GM23248 (cell line): Measurements from ENCODE around the gene ZNF367. TPM values are rescaled to one million over a fixed set of nuclear protein-coding genes. Genes with fewer than 3 reads are reported as not detected.

Experiments used
- DNase-seq: peaks from one replicate; pipeline ENCODE4 v3.0.0-alpha.2; 2015
- H2AFZ ChIP-seq: fragments of 200-600 bp; sonication (generic); 2 replicates; pipeline ENCODE4 v1.6.1; 2016; ENCODE audit warnings: antibody characterized with exemption
- H3F3A ChIP-seq: fragments of 200-600 bp; sonication (generic); 2 replicates; pipeline ENCODE4 v1.6.1; 2016; ENCODE audit warnings: mild to moderate bottlenecking, antibody characterized with exemption, mixed run types; ENCODE audit not compliant: insufficient read depth
- H3K27ac ChIP-seq: fragments of 200-600 bp; sonication (generic); 2 replicates; pipeline ENCODE4 v1.5.1; 2016; ENCODE audit warnings: mild to moderate bottlenecking
- H3K27me3 ChIP-seq: fragments of 200-600 bp; sonication (generic); replicated peaks from 2 replicates; pipeline ENCODE4 v1.6.1; 2016; ENCODE audit warnings: mild to moderate bottlenecking; ENCODE audit not compliant: insufficient read depth
- H3K36me3 ChIP-seq: fragments of 200-600 bp; sonication (generic); 2 replicates; pipeline ENCODE4 v1.6.1; 2016; ENCODE audit warnings: low read depth, mild to moderate bottlenecking
- H3K4me1 ChIP-seq: fragments of 200-600 bp; sonication (generic); 2 replicates; pipeline ENCODE4 v1.6.1; 2016; ENCODE audit warnings: mild to moderate bottlenecking; ENCODE audit not compliant: insufficient read depth
- H3K4me2 ChIP-seq: fragments of 200-600 bp; sonication (generic); one replicate; pipeline ENCODE4 v1.6.1; 2016; ENCODE audit warnings: mild to moderate bottlenecking; ENCODE audit not compliant: unreplicated experiment
- H3K4me3 ChIP-seq: fragments of 200-600 bp; sonication (generic); 2 replicates; pipeline ENCODE4 v1.5.1; 2016; ENCODE audit warnings: mild to moderate bottlenecking
- H3K79me2 ChIP-seq: fragments of 200-600 bp; sonication (generic); 2 replicates; pipeline ENCODE4 v1.6.1; 2016; ENCODE audit warnings: mild to moderate bottlenecking; ENCODE audit not compliant: insufficient read depth
- H3K9ac ChIP-seq: fragments of 200-600 bp; sonication (generic); 2 replicates; pipeline ENCODE4 v1.6.1; 2016; ENCODE audit warnings: mild to moderate bottlenecking
- H3K9me2 ChIP-seq: fragments of 200-600 bp; sonication (generic); 2 replicates; pipeline ENCODE4 v1.6.1; 2016; ENCODE audit warnings: mixed run types, mild to moderate bottlenecking, moderate library complexity; ENCODE audit not compliant: insufficient read depth
- H3K9me3 ChIP-seq: fragments of 200-600 bp; sonication (generic); one replicate; pipeline ENCODE4 v1.6.1; 2017; ENCODE audit warnings: low read depth
- H4K20me1 ChIP-seq: fragments of 200-600 bp; sonication (generic); 2 replicates; pipeline ENCODE4 v1.6.0; 2016; ENCODE audit not compliant: insufficient read depth
- EZH2 ChIP-seq: fragments of 200-600 bp; sonication (generic); IDR thresholded peaks from 2 replicates; pipeline ENCODE4 v1.6.1; 2018; ENCODE audit warnings: antibody characterized with exemption, mild to moderate bottlenecking; ENCODE audit not compliant: insufficient read depth, poor library complexity, severe bottlenecking
- EZH2phosphoT487 ChIP-seq: fragments of 200-600 bp; sonication (generic); IDR thresholded peaks from 2 replicates; pipeline ENCODE4 v1.6.1; 2018; ENCODE audit warnings: antibody characterized with exemption, moderate library complexity, mild to moderate bottlenecking, low read depth; ENCODE audit not compliant: insufficient read depth
- WGBS, 2 experiments: methylation state at CpG; one replicate each; pipeline ENCODE4 v1.1.6; 2015 to 2017; ENCODE audit warnings: low lambda C conversion rate in 2 of 2, low coverage in 1 of 2; ENCODE audit errors: missing lambda C conversion rate in 2 of 2; 5-methylcytosine and 5-hydroxymethylcytosine counted together
- in situ Hi-C: fragments of 300-500 bp; cut with MboI; formaldehyde crosslinking; loops from 2 replicates; pipeline ENCODE4 v1.15.0; 2020
- polyA plus RNA-seq: library from polyadenylated mRNA; unstranded; fragments of >200 nt; fragmentation: Nextera tagmentation; extraction: Ambion mirVana; gene quantifications from 2 replicates; pipeline ENCODE4 v1.2.1, GENCODE V29; 2016
- total RNA-seq: library from RNA; depleted of rRNA; stranded (reverse); fragments of >200 nt; shearing (Covaris generic); gene quantifications from 2 replicates; pipeline ENCODE4 v1.2.3, GENCODE V29; 2014; rRNA removed

The ZNF367 gene
- total and polyA plus RNA-seq, 2 experiments from 2014 or later = 2.1 to 9.3 TPM

DNA sequence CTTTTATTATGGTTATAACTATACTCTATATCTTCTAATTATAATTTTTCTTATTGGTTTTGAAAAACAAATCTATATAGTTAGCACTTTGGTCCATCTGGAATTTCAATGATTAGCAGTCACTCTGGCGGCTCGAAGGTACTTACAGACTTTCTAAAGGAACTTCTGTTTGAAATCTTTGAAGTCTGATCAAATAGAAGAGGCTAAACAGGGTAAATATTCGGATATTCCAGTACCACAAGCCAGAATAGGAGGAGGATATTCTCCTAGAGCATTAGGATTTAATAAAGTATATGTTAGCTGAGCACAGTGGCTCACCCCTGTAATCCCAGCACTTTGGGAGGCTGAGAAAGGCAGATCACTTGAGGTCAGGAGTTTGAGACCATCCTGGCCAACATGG, 77.5 kb downstream of the ZNF367 start:
- in situ Hi-C loops = no loop called here
- no peak overlapping the region for H3K27ac ChIP-seq
- H3F3A ChIP-seq = peaks cover 41% of the 10 kb centered on the region
- no peak overlapping the region for H3K4me3 ChIP-seq
- TF ChIP-seq EZH2phosphoT487 (no peak), EZH2 (no peak)
- no peak overlapping the region for H3K9ac ChIP-seq
- H3K9me2 ChIP-seq = no peaks in the 10 kb centered on the region
- peaks cover 18% of the 10 kb centered on the region; the same call in 1 of the 2 replicates for H3K27me3 ChIP-seq
- H3K36me3 ChIP-seq = 0 out of 2 replicates have a peak, but pooled peaks cover 5% of the 10 kb centered on the region
- WGBS, 2 experiments = 94 to 98% methylated on average over 3 of the region's 3 CpGs
- H3K79me2 ChIP-seq = no peaks in the 10 kb centered on the region
- no peak overlapping the region for H3K4me2 ChIP-seq
- H3K9me3 ChIP-seq = no peaks in the 10 kb centered on the region
- H3K4me1 ChIP-seq = peaks cover 24% of the 10 kb centered on the region
- no peak for DNase-seq
- H4K20me1 ChIP-seq = no peaks in the 10 kb centered on the region
- no peak overlapping the region for H2AFZ ChIP-seq

DNA sequence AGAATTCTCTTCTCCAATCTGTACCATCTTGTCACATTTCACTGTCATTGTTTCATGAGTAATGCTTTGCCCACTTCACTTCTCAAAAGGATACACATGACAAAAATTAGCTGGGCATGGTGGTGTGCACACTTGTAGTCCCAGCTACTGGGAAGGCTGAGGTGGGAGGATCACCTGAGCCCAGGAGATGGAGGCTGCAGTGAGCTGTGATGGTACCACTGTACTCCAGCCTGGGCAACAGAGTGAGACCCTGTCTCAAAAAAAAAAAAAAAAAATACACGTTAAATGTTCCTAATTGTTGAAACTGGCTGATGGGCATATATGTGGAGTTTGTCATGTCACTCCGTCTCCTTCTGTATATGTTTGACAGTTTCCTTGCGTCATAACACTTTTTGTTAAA, 79.9 kb downstream of the ZNF367 start:
- no peak for TF ChIP-seq EZH2phosphoT487
- no peak for TF ChIP-seq EZH2
- no peak for DNase-seq
- Histone ChIP-seq H2AFZ (no peak overlapping the region), H3K4me2 (no peak overlapping the region), H3K27me3 (peaks cover 18% of the 10 kb centered on the region), H3K9ac (no peak overlapping the region), H3K9me3 (no peaks in the 10 kb centered on the region), H3F3A (peaks cover 22% of the 10 kb centered on the region), H3K4me3 (no peak overlapping the region), H3K4me1 (peaks cover 14% of the 10 kb centered on the region), H3K36me3 (peaks cover 5% of the 10 kb centered on the region; the same call in 1 of the 2 replicates), H3K9me2 (no peaks in the 10 kb centered on the region), H3K27ac (no peak overlapping the region), H4K20me1 (no peaks in the 10 kb centered on the region), H3K79me2 (no peaks in the 10 kb centered on the region)
- in situ Hi-C loops = no loop called here
- WGBS, 2 experiments = 88 to 95% methylated on average over 3 of the region's 3 CpGs

Other genes with a start within 250 kb of the ZNF367 start
- gene HSD17B3, start 116.2 kb downstream of the ZNF367 start, total RNA-seq = not detected in 2 replicates
- gene HSD17B3, start 116.2 kb downstream of the ZNF367 start, polyA plus RNA-seq = not detected in 2 replicates
- 12.3 and 17.1 TPM in 2 replicates for gene SLC35D2, start 34.7 kb downstream of the ZNF367 start, total RNA-seq
- 6.0 and 8.0 TPM in 2 replicates for gene SLC35D2, start 34.7 kb downstream of the ZNF367 start, polyA plus RNA-seq
- gene HABP4, start 31.8 kb upstream of the ZNF367 start, total RNA-seq = 10.4 and 13.2 TPM in 2 replicates
- gene HABP4, start 31.8 kb upstream of the ZNF367 start, polyA plus RNA-seq = 15.7 and 17.2 TPM in 2 replicates
- gene CDC14B, start 201.5 kb upstream of the ZNF367 start, total RNA-seq = 17.2 and 20.9 TPM in 2 replicates
- gene CDC14B, start 201.5 kb upstream of the ZNF367 start, polyA plus RNA-seq = 7.6 and 8.1 TPM in 2 replicates
- gene PRXL2C, start 236.9 kb upstream of the ZNF367 start, total RNA-seq = 13.7 and 17.5 TPM in 2 replicates
- gene PRXL2C, start 236.9 kb upstream of the ZNF367 start, polyA plus RNA-seq = 22.5 and 23.6 TPM in 2 replicates